COLO668 (cell line): ENCODE data around the gene LMAN1L.

ENCODE experiments used
- DNase-seq: peaks from one replicate; lab custom pipeline; 2025; ENCODE audit not compliant: unreplicated experiment; lab: John Stamatoyannopoulos, UW

The LMAN1L gene

DNA sequence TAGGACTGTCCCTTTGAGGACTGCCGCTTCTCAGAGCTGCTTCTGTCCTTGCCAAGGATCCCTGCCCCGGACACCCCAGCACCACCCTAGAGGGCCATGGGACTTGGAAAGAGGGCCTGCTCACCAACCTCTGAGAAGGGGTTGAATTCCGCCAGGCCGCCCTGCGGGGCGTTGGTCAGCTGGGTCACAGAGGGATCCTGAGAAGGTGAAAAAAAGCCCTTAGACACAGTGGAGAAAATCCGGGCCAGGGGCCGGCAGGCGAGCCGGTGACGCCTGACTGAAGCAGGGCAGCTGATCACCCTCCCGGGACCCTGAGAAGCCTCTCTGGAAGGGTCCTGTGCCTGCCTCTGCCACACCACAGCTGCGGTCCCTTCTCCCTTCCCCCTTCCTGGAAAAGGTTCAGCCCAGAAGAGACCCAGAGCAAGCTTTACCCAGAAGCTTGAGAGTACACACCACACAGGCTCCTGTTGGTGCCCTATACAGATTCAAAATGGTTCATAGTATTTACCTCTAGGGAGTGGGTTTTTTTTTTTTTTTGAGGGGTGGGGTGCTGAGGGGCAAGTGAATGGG is 41.9 kb downstream of the LMAN1L start:
- DNase-seq: no peak

DNA sequence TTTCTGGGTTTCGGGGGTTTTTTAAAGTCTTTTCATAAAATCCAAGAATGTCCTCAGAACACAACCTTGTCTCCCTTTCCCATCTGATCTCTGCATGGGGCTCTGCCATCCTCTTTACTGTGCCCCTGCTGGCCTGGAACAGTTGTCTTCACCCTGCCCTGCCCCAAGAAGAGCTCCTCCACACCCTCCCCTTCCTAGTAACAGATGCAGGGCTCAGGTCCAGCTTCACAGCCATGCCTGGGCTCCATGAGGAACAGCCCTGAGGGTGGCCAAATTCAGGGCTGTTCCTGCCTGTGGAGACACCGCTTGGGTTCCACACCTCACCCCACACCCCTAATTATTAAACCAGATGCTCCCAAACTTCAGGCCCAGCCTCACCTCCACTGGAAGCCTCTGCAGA is 43.2 kb downstream of the LMAN1L start:
- no peak for DNase-seq

DNA sequence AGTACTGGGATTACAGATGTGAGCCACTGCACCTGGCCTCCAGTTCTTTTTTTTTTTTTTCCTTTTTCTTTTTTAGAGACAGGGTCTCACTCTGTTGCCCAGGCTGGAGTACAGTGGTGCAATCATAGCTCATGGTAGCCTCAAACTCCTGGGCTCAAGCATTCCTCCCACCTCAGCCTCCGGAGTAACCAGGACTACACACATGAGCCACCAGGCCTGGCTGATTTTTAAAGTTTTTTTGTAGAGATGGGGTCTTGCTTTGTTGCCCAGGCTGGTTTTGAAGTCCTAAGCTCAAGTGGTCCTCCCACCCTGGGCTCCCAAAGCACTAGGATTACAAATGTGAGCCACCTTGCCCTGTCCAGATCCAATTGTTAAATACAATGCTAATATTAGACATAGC is 43.9 kb downstream of the LMAN1L start:
- no peak for DNase-seq

DNA sequence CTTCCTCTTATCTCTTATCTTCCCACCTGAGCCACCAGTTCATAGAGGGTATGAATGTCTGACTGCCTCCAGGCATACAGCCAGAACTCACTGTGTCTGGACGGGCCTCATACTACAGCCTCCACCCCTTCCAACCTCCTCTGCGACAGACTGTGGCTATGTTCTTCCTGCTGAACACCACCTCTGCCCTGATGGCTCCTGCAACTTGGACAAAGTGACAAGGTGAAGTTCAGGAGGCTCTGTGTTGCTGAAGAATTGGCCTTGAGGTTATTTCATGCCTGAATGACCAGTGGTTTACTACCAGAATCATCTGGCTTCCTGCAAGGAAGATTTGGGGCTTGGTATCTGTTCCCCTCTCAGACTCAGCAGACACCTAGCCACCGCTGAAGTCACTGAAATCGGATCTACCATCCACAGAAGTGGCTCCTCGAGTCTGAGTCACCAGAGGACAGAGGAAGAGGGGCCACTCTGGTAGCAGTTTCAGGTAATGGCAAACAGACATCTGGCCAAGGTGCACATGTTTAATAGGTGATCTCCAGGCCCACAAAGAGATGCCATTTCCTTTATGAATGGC is 44.5 kb downstream of the LMAN1L start:
- peak; percentile 58 for DNase-seq

DNA sequence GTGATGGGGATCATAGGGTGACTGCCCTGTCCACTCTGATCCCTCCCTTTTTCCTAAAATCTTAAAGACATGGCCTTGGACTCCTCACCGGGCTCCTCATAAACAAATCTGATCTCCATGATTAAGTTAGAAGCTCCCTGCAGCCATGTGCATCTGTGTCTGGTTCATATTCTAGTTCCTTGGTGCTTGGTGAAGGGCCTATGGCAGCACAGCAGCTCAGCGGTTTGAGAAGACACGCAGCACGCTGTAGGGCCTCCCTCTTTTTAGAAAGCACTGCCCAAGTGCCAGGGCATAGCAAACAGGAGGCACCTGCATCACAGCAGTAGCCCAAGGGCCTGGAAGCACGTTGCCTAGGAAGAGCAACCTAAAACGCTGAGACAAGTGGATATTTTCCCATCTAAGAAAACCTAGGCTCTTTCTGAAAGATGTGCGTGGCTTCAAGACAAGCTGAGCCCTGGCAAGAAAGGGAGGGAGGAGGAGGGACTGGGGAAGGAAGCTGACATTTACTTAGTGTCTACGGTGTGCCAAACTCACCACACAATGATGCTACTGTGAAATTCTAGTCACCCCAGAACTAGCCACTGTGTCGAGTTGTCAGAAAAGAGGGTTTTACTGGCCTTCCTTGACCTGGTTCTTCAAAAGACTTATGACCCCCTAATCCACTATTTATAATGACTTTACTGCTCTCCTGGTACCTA is 45.2 kb downstream of the LMAN1L start:
- DNase-seq: peak; percentile 19

DNA sequence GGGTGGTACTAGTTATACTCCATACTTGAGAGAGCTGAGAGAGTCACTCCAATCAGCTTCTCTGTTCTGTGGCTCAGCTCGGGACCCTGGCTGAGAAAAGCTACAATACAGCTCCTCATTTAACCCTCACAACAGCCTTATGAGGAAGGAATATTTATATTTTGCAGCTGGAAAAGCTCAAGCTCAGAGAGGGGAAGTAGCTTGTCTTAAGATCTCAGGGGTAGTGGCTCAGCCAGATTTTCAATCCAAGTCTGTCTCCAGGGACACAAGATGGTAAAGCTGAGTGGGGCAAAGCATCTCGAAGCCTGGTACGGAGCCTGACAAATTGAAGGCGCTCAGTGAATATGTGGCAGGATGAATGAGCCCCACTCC is 45.7 kb downstream of the LMAN1L start:
- DNase-seq: no peak

DNA sequence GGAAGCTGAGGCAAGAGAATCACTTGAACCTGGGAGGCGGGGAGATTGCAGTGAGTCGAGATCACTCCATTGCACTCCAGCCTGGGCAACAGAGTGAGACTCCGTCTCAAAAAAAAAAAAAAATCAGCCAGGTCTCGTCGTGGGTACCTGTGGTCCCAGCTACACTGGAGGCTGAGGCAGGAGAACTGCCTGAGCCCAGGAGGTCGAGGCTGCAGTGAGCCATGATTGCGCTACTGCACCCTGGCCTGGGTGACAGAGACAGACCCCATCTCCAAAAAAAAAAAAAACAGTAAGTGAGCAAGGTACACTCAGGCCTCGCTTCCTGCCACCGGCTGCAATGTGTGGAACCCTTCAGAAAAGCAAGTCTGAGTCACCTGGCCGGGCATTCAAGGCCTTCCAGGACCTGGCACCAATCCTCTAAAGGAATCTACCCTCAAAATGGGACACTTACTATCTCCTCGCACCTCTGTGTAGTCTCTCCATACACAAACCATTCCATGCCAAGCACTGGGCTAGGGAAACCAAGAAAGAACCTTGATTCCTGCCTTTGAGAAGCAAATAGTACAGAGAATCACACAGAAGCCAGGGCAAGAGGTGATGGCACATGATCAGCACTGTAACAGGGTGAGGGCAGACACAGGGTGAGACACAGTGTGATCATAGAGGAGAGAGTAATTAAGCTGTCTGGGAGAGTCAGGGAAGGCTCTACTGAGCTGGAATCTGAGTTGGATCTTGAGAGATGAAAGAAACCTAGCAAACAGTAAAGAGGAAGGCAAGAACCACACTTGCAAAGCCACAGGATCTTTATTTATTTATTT is 50.8 kb downstream of the LMAN1L start:
- DNase-seq: no peak

DNA sequence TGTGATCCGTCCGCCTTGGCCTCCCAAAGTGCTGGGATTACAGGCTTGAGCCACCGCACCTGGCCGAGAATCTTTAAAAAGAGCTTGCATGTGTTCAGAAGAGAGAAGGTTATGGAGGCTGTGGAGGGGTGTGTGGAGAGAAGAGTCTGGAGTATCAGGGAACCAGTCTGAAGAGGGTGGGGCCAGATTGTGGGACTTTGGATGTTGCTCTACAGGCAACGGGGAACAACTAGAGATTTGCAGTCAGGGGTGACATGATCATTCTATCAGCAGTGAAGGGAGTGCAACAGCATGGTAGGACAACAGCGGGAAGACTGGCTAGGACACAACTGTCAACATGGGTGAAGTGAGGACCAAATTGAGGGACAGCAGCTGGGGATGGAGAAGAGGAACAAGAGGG is 51.7 kb downstream of the LMAN1L start:
- DNase-seq: no peak

DNA sequence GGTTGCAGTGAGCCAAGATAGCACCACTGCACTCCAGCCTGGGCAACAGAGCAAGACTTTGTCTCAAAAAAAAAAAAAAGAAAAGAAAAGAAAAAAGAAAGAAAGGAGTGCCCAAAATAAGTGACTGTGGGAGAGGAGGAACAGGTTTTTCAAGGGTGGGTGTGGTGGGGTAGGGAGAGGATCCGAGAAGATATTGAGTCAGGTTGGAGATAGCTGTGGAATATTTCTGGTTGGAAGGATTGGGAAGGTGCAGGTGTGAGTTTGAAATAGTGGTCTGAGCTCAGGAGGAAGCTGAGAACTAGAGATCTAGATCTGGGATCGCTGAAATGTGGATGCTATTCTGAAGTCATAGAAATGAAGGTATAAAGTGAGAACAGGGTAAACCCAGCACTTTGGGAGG is 52.7 kb downstream of the LMAN1L start:
- DNase-seq: no peak

DNA sequence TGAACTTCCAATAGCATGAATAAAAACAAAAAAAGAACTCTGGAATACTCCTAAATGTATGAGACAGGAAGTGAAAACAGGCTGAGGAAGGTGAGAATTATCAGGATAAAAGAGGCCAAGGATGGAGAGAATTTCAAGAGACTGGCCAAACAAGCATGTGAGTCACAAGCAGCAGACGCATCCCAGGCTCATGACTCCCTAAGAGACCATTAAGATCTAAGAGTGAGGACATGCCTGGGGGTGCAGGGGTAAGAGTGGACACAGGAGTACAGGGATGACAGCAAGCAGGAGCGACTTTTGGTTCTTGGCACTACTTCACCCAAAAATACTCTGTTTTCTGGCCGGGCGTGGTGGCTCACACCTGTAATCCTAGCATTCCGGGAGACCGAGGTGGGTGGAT is 53.5 kb downstream of the LMAN1L start:
- DNase-seq: no peak

DNA sequence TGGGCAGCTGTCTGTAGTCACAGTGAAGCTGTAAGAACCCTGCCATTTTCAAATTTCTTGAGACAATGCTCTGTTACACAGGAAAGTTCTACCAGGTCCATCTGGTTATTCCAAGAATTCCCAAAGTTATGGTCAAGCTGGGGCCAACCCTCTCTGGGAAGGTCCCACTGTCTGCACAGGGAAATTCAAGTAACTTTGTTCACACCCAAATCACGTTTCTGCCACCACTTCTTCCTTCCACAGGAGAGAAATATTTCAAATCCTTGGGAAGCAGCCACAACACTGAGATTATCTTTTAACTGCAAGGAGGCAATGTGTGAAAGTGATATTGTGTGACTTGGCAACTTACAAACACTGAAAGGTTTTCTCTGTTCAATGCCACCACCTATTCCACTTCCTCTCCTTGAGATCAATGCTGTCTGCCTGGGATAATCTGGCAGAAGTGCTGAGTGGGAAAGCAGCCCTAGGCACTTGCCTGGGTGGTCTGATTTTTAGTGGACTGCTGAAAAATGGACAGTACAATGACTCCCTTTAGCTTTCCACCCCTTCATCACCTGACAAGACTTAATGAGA is 54.9 kb downstream of the LMAN1L start:
- no peak for DNase-seq

DNA sequence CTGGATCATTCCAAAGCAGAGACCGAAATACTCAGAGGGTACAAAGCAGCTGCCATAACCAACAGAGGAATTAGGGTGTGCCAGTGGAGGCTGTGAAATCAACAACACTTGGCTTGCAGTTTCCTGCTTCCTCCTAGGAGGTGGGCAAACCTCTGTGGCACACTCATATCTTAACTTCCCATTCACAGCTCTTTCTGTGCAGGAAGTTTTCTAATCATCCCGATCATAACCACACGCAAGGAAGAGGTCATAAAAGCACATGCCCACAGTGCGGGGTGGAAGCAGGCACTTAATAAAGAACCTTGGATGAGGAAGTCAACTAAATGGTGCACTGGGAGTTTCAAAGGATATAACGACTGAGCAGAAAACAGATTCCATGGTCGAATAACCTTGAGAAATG is 55.4 kb downstream of the LMAN1L start:
- DNase-seq: no peak

DNA sequence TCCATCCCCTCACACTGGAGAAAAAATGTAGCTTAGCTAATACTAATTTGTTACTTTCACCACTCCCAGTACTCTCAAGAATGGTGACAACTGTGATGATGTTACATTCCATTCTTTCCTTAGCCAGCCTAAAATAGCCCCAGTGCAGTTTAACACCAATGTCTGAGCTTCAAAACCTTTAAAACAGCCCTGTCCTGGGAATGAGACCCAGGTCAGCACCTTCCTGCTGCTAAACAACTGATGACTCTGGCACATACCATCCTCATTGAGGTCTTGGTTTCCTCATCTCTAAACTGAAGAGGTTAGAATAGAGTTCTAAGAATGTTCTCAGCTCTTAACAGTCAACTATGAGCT is 56.7 kb downstream of the LMAN1L start:
- no peak for DNase-seq

DNA sequence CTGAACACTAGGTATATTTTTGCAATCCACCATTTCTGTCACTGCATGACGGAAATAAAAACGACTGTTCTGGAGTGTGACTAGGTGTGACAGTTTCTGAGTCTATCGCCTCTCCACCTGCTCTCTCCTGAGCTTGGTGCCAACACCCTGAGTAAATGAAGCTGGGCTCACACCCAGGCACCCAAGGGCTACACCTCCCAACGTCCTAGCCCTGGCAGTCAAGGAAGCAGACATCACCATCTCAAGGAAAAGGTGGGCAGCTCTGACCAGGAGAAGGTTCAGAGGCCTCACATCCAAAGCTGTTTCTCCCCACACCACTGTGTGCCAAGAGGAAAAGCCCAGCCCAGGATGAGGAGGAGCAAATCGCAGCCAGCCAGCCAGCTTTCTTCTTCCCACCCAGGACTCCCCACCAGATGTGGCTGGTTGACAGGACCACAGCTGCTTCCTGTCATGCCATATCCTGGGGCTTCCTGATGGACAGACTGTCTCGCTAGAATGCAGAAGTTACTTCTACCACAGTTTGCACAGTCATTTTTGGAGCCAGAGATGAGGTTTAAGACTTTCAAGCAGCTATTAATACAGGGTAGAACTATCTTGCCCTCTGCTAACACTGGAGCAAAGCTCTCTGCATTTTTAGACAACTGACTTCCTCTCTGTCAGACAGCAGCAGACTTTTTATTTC is 57.2 kb downstream of the LMAN1L start:
- DNase-seq: no peak

DNA sequence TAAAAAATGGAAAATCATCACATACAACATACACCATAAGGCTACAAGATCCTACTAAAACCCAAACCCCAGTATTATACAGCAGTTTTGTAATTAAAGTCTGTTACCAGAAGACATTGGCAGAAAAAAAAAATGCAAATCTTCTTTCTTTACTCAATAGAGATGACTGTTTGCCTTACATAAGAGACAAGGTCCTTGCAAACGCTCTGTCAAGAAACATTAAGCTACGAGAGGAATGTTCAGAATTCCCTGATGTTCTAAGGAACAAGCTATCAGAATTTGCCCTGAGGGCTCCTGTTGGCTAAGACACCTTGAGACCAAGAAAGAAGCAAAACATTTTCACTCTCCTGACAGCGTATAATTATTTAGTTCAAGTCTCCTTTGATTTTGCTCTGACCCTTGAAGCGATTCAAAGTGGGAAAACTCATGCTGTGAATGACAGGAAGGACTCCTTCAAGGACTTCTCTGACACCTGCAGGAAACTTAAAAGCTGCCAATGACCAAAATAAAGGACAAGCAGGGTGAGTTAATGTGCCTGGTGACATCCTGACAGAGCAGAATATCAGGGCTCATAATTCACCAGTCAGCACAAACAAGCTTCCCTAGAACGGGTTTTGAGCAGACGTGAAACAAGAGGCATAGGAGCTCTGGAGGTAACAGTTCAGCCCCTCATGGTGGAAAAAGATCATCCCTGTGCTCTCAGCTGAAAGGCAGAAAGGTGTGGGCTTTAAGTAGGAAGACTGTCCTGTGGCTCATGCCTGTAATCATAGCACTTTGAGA is 58.0 kb downstream of the LMAN1L start:
- DNase-seq: no peak

DNA sequence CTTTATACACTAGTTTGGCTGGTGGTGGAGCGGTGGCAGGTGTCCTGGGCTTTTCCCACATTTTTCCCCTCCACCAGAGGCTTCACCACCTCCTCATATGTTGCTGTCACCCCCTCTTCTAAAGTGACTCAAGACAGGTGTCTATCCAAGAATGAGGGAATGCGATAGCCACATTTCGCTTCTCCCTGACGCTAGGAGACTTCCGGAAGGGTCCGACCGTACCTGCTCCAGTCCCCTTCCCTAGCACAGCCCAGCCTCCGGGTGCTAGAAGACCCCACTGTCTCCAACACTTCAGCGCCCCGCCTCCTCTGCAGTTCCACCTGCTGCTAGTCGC is 60.0 kb downstream of the LMAN1L start:
- DNase-seq: no peak

DNA sequence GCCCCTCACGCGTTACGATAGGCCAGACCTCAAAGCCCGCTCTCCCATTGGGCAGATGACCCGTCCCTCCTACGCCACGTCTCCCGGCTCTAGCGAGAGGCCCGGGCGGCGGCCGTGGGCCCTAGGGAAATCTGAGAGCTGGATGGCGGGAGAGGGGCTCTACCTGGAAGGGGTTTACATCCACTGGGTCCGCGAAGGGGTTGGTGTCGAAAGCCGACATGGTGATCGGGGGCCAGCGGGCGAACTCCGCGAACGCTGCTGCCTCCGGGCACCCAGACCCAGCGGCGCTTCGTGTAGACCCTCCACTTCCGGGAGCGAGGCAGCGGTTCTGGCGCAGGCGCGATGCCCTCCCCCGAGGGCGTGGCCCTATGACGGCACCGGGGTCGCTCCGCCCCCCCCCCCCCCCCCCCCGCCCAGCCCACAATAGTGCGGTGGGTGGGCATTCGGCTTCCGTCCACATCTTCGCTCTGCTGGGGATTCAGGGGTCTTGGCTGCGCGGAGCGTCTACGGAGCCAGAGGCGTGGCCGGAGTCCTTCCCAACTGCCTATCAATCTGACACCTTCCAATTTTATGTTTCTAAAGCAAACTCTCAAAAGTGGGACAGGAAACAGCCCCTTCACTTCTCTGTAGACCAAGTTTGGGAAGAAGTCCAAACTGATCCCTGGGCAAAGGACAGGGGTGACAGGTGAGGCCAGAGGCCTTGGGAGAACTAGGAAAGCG is 60.6 kb downstream of the LMAN1L start, which contains the start of gene SCAMP2:
TSS of gene SCAMP2 (minus strand) at position 330 of the 720 bp plus-strand sequence. CDS start at position 220, 110 bp downstream.
- DNase-seq: peak; percentile 92

DNA sequence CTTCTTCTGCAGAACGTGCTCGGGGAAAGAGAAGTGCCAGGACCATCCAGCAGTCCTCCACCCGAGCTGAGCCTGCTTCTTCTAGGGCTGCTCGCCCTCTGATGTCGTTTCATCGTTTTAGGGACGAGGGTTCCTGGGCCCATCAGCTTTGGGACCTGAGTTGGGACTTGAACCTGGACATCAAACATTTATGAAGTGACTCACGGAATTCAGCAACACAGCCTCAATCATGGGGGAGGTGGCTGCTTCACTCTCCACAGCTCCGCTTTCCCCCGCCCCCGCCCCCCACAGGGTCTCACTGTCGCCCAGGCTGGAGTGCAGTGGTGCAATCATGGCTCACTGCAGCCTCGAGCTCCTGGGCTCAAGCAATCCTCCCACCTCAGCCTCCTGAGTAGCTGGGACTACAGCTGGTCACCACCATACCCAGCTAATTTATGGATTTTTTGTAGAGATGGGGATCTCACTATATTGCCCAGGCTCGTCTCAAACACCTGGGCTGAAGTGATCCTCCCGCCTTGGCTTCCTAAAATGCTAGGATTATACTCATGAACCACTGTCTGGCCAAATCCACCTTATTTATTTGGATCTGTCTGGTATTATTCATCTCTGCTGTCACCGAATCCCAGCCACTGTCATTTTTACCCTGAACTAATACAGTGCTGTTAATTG is 61.3 kb downstream of the LMAN1L start:
- DNase-seq: peak; percentile 21
